WTC11 (cell line): ENCODE data around the gene GNAO1.

Experiments used
- NR2C2 ChIP-seq: sonication (generic); formaldehyde crosslinking; IDR thresholded peaks from 2 replicates; pipeline ENCODE4 v1.8.0; 2022; ENCODE audit warnings: mild to moderate bottlenecking, missing genetic modification reagents
- ZNF263 ChIP-seq: sonication (generic); formaldehyde crosslinking; IDR thresholded peaks from 2 replicates; pipeline ENCODE4 v1.8.1; 2022; ENCODE audit warnings: low read depth, mild to moderate bottlenecking, moderate library complexity, missing genetic modification reagents
- TF ChIP-seq, protein P1 (sequence below): fragments of 200-600 bp; IDR thresholded peaks from 2 replicates; pipeline ENCODE4 v1.8.0; 2022; ENCODE audit warnings: antibody characterized with exemption

DNA sequence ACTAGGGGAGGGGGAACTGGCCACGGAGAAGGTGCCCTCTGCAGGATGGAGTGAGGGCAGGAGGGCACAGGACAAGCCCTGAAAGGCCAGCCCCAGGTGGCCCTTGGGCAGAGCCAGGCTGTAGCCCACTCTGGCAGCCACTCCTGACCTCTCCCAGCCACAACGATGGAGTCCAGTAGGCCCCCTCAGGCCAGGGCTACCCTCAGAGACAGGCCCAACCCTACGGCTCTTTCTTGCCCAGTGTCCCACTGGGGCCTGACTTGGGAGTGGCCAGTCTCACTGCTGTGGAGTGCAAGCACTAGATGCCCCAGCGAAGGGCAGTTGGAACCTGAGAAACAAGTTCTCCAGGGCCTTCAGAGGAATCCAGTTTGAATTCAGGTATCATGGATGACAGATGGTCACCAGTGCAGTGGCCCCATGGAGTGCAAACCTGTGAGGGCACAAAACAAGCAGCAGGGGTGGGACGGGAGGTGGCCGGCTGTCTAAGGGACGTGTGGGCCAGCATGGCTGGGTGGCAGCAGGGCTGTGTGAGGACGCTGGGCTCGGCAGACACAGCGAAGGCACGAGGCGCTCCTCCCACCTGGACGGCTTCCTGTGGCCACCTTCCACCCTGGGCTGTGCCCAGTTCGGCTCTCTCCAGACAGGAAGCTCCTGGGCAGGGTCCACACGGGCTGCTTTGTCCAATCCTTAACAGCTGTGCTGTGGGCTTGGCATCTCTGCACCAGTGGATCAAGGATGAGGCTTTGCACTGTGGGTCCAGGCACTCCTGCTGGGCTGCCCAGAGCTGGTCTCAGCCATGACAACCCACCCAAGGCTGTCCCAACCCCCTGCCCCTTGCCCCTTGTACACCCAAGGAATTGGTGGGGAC is 162.0 kb downstream of the GNAO1 start:
- no peak for TF ChIP-seq NR2C2 (CRISPR knock-in tag)
- TF ChIP-seq, protein P1, sequence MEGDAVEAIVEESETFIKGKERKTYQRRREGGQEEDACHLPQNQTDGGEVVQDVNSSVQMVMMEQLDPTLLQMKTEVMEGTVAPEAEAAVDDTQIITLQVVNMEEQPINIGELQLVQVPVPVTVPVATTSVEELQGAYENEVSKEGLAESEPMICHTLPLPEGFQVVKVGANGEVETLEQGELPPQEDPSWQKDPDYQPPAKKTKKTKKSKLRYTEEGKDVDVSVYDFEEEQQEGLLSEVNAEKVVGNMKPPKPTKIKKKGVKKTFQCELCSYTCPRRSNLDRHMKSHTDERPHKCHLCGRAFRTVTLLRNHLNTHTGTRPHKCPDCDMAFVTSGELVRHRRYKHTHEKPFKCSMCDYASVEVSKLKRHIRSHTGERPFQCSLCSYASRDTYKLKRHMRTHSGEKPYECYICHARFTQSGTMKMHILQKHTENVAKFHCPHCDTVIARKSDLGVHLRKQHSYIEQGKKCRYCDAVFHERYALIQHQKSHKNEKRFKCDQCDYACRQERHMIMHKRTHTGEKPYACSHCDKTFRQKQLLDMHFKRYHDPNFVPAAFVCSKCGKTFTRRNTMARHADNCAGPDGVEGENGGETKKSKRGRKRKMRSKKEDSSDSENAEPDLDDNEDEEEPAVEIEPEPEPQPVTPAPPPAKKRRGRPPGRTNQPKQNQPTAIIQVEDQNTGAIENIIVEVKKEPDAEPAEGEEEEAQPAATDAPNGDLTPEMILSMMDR: no peak
- TF ChIP-seq ZNF263 (CRISPR knock-in tag): no peak
